Activated naive CD8-positive, alpha-beta T cell treated with anti-CD3 and anti-CD28 coated beads, Interleukin-2, amount 50 U/mL, for 24 hours (primary cell): ENCODE results near the gene LGR6.

ENCODE experiments used
- ATAC-seq: fragments of 150-1000 bp; cut with Tn5 transposase; one replicate; pipeline ENCODE4 v1.10.0; 2021
- DNase-seq: peaks from one replicate; pipeline ENCODE4 v3.0.0; 2021
- H3K27ac Mint-ChIP-seq: one replicate; pipeline ENCODE4 v1.8.0; 2021; ENCODE audit warnings: mild to moderate bottlenecking, mixed read lengths
- H3K27me3 Mint-ChIP-seq: one replicate; pipeline ENCODE4 v1.8.0; 2021; ENCODE audit warnings: mixed read lengths
- H3K36me3 Mint-ChIP-seq: one replicate; pipeline ENCODE4 v1.8.0; 2021; ENCODE audit warnings: low read depth, mixed read lengths
- H3K4me1 Mint-ChIP-seq: one replicate; pipeline ENCODE4 v1.8.0; 2021; ENCODE audit warnings: mixed read lengths
- H3K4me3 Mint-ChIP-seq: one replicate; pipeline ENCODE4 v1.8.0; 2021; ENCODE audit warnings: mild to moderate bottlenecking, moderate library complexity, mixed read lengths
- H3K9me3 Mint-ChIP-seq: one replicate; pipeline ENCODE4 v1.8.0; 2021; ENCODE audit warnings: mixed read lengths

LGR6 gene

DNA sequence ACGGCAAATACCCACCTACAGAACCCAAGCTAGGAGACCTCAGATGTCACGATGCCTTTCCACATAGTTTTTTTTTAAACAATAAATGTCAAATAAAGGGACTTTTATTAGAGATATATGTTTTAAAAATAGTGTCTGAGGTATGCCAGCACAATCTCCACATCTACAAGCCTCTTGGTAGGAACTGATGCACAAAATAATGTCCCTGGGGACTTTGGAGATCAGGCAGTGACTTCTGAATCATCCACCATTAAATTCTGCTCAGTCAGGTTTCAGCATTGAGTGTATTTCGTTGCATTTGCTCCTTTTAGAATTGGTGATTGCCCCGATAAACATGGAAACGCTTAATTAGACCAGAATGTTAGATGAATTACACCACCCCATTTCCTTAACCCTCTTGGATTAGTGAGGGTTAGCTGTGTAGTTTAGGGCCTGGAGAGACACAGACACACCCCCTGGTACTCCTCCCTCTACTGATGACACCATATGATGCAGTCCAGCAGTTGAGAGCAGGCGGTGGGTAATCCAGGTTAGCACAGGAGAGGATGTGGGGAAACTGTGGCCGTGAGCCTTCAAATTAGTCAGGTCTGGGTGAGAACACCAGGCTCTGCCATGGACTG lies 33.6 kb downstream of the LGR6 start:
- H3K27ac Mint-ChIP-seq, result no peak overlapping the region

DNA sequence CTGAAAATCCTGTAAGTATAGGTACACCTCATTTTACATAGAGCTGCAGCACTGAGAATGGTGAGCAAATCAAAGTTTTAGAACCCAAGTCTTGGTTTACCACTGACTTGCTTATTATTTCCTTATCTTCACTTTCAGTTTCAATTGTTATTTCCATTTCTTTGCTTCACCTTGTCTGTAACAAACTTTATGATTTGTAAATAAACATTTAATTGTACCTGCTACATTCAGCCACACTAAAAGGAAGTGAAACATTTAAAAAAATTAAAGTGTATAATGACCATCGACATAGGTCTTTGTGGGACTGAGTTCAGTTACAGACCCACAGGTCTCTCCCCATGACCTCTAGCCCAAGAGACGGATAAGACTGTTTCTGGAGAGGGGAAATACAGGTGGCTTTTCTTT lies 34.4 kb downstream of the LGR6 start:
- Mint-ChIP-seq H3K27ac (no peak overlapping the region), H3K36me3 (no peaks in the 10 kb centered on the region), H3K9me3 (no peaks in the 10 kb centered on the region), H3K4me3 (no peak overlapping the region), H3K27me3 (no peaks in the 10 kb centered on the region), H3K4me1 (peaks cover 20% of the 10 kb centered on the region)
- DNase-seq (no peak), ATAC-seq (no peak)

More for the DNA sequence above, 33.6 kb downstream of the LGR6 start:
- Mint-ChIP-seq H3K27me3 (no peaks in the 10 kb centered on the region), H3K4me3 (no peak overlapping the region), H3K36me3 (no peaks in the 10 kb centered on the region), H3K4me1 (peaks cover 20% of the 10 kb centered on the region), H3K9me3 (no peaks in the 10 kb centered on the region)
- DNase-seq, result no peak
- no peak for ATAC-seq

GRCh38 chr1:202228484-202229122 lies 35.0 kb downstream of the LGR6 start:
- Mint-ChIP-seq H3K9me3 (no peaks in the 10 kb centered on the region), H3K4me3 (no peak overlapping the region), H3K27ac (no peak overlapping the region), H3K4me1 (peaks cover 20% of the 10 kb centered on the region), H3K36me3 (no peaks in the 10 kb centered on the region), H3K27me3 (no peaks in the 10 kb centered on the region)
- peak; percentile 45 for ATAC-seq
- no peak for DNase-seq

- no peak overlapping the region for H3K27ac Mint-ChIP-seq
- ATAC-seq (no peak), DNase-seq (no peak)
- H3K36me3 Mint-ChIP-seq, result no peaks in the 10 kb centered on the region
- no peak overlapping the region for H3K4me3 Mint-ChIP-seq
- no peaks in the 10 kb centered on the region for H3K9me3 Mint-ChIP-seq
- H3K27me3 Mint-ChIP-seq, result no peaks in the 10 kb centered on the region
- peaks cover 20% of the 10 kb centered on the region for H3K4me1 Mint-ChIP-seq
Measured at GRCh38 chr1:202229376-202229775, 35.8 kb downstream of the LGR6 start.

DNA sequence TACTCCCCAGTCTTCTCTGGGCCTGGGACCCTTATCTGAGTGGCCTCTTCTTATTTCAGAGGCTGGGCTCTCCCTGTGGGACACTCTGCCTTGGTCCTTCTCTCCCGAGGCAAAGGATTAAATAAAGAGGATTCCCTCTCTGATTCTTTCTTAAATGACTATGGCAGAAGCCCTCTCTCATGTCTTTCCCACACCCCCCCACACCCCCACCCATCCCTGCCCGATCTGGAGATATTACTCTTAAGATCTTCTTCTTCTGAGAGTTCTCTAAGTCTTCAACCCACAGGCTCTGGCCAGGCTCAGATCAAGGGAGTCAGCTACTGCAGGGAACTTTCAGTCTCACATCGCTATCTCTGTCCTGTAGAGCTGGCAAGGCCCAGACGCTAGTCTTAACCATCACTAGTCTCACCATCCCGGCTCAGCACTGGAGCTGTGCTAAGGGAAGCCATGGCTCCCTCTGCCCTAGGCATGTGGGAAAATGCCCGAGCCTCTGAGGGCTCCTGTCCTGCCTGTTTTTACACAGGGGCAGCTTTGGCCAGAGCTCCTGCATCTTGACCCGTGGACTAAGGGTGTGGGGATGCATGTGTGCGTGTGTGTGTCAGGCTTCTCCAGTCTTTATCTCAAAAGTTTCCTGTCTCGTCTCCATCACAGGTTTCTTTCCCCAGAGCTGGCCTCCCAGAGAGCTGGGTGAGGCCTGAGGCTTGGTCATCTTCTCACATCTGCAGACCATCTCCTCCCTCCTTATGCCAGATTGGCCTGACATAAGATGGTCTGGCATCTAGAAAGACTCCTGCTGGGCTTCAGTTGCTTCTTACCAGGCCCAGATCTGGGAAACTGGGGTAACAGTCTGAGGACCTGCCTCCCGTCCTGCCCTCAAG lies 36.7 kb downstream of the LGR6 start:
- no peak overlapping the region for H3K4me3 Mint-ChIP-seq
- DNase-seq, result no peak
- no peaks in the 10 kb centered on the region for H3K27me3 Mint-ChIP-seq
- peaks cover 20% of the 10 kb centered on the region for H3K4me1 Mint-ChIP-seq
- H3K9me3 Mint-ChIP-seq, result no peaks in the 10 kb centered on the region
- no peak overlapping the region for H3K27ac Mint-ChIP-seq
- ATAC-seq, result no peak
- no peaks in the 10 kb centered on the region for H3K36me3 Mint-ChIP-seq

GRCh38 chr1:202230939-202231645 lies 37.5 kb downstream of the LGR6 start:
- H3K9me3 Mint-ChIP-seq, result no peaks in the 10 kb centered on the region
- DNase-seq (no peak), ATAC-seq (no peak)
- H3K4me1 Mint-ChIP-seq, result peaks cover 20% of the 10 kb centered on the region
- no peak overlapping the region for H3K27ac Mint-ChIP-seq
- H3K4me3 Mint-ChIP-seq, result no peak overlapping the region
- H3K27me3 Mint-ChIP-seq, result no peaks in the 10 kb centered on the region
- H3K36me3 Mint-ChIP-seq, result no peaks in the 10 kb centered on the region

GRCh38 chr1:202233171-202233570 lies 39.6 kb downstream of the LGR6 start:
- DNase-seq (no peak), ATAC-seq (no peak)
- H3K9me3 Mint-ChIP-seq, result no peaks in the 10 kb centered on the region
- peaks cover 13% of the 10 kb centered on the region for H3K4me1 Mint-ChIP-seq
- no peaks in the 10 kb centered on the region for H3K36me3 Mint-ChIP-seq
- peaks cover 12% of the 10 kb centered on the region for H3K27me3 Mint-ChIP-seq
- H3K27ac Mint-ChIP-seq, result no peak overlapping the region
- H3K4me3 Mint-ChIP-seq, result no peak overlapping the region

DNA sequence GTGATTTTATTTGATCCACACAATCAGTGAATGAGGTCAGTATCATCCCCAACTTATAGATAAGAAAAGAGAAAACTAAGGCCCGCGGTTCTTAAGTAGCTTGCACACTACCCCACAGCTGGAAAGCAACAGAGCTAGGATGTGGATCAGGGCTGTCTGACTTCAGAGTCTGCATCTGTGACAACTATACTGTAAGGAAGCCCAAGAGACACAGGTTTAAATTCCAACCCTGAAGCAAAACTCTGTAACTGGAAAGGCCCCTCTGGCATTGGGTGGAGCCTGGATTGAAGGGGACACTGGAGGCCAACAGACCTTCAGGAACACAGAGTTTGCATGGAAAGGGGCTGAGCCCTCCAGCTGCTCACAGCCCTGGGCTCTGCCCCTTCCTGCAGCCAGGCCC lies 40.2 kb downstream of the LGR6 start:
- ATAC-seq (no peak), DNase-seq (no peak)
- Mint-ChIP-seq H3K36me3 (no peaks in the 10 kb centered on the region), H3K27ac (no peak overlapping the region), H3K4me3 (no peak overlapping the region), H3K27me3 (peaks cover 12% of the 10 kb centered on the region), H3K9me3 (no peaks in the 10 kb centered on the region), H3K4me1 (peaks cover 7% of the 10 kb centered on the region)

DNA sequence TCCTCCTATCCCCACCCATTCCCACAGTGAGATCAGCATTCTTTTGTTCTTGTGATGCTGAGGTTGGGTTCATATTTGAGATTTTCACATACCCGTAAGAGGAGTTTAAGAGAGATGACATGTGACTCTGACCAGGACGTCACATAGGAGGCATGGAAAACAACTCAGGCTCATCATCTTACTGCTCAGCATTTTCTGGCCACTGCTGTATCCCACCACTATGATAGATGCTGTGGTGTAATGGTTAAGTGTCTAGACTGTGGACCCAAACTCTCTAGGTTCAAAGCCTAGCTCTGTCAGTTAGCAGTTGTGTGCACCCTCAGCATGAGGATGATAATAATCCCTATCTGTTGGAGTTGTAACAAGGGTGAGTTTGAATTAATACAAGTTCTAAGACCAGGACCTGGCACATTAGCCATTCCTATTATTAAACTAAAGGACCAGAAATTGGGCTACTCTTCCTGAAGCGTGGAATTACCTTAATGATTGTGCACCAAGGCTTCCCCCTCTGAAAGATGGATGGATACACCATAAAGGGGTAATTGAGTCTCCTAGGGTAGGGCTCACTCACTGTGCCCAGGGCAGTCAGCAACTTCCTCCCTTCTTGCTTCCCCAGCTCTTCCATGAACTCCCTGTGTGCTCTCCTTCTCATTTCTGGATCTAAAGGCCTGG lies 40.9 kb downstream of the LGR6 start:
- Mint-ChIP-seq H3K27ac (no peak overlapping the region), H3K4me1 (peaks cover 3% of the 10 kb centered on the region), H3K36me3 (no peaks in the 10 kb centered on the region), H3K27me3 (peaks cover 12% of the 10 kb centered on the region), H3K9me3 (no peaks in the 10 kb centered on the region), H3K4me3 (no peak overlapping the region)
- DNase-seq (no peak), ATAC-seq (no peak)

DNA sequence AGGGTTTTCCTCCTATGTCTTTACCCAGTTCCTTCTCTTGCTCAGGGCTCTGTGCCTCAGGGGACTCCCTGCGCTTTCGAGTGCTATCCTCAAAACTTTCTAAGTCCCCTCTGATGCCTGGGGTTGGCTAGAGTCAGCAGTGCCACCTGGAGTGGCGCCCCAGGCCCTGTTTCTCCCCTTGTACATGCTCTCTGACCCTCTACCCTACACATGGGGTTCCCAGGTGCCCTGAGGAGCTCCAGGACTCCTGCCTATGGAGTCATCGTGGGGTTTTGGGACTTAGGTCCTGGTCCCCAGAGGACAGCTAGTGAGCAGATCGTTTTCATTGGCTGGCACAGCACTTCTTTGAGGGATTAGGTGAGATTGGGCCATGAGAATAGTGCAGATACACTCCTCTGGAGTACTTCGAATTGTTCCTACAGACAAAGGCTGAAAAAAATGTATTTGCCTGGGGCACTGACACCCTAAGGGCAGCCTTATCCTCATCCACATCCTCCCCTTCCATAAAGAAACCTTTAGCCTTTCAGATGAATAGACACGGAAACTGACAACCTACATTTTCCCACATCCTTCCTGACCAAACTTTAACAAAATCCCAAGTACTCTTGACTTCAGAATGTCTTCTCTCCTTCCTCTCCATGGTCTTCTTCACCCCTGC lies 41.5 kb downstream of the LGR6 start:
- Mint-ChIP-seq H3K36me3 (no peaks in the 10 kb centered on the region), H3K27ac (no peak overlapping the region), H3K4me1 (peaks cover 3% of the 10 kb centered on the region), H3K4me3 (no peak overlapping the region), H3K27me3 (peaks cover 12% of the 10 kb centered on the region), H3K9me3 (no peaks in the 10 kb centered on the region)
- ATAC-seq (no peak), DNase-seq (no peak)

DNA sequence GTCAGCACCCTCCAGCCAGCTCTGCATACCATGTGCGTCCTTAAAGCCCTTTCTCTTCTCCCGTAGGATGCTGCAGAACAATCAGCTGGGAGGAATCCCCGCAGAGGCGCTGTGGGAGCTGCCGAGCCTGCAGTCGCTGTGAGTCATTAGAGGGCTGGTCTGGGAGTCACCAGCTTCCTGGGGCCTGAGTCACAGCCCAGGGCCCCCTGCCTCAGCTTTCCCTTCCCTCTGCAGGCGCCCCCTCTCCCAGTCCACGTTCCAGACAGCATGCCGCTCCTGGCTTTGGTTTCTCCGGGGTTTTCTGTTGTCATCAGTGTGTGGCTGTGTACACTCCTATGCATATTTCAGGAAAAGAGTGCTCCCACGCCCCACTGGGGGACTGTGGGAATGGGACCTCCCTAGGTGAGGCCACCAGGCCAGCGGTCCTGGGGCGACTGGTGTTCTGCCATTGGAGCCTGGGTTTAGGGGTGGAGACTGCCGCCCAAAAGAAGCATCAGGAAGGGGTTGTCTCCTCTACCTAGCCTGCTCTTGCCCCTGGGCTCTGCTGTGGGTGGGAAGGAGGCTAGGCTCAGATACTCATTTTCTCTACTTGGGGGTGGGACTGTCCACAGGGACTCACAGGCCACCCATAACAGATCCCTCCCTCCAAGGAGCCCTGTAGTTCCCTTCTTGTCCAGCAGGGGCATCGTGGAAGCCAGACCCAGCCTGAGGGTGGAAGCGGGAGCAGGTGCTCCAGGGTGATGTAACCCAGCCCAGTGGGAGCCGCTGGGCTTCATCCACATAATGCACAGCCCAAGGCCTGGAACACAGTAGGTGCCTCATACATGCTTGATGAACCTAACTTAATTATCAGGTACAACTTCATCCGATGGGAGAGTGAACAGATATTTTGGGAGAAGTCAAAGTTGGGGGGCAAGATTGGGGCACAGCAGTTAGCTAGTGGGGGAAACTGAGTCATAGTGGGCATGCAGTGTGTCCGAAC lies 42.5 kb downstream of the LGR6 start:
- Mint-ChIP-seq H3K27me3 (peaks cover 12% of the 10 kb centered on the region), H3K9me3 (no peaks in the 10 kb centered on the region), H3K4me3 (no peak overlapping the region), H3K4me1 (peaks cover 3% of the 10 kb centered on the region), H3K36me3 (no peaks in the 10 kb centered on the region), H3K27ac (no peak overlapping the region)
- peak; percentile 82 for DNase-seq
- peak; percentile 90 for ATAC-seq

DNA sequence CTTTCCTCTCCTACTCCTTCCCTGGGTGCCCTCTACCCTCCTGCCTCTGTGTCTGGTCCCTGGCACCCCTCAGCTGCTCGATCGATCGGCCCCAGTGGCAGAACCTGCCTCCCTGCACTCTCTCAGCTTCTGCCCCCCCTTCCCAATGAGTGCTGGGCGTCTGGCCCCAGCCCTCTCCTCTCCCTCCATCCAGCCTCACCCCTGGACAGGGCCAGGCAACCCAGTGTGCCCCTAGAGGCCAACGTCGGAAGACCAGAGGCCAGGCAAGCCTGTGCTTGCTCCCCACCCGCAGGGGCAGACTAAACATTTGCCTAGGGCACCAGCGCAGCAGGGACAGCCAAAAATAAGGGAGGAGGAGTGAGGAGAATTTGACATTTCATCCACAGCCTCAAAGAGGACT lies 43.5 kb downstream of the LGR6 start:
- Mint-ChIP-seq H3K27me3 (peaks cover 12% of the 10 kb centered on the region), H3K36me3 (no peaks in the 10 kb centered on the region), H3K27ac (no peak overlapping the region), H3K4me1 (peaks cover 3% of the 10 kb centered on the region), H3K4me3 (no peak overlapping the region), H3K9me3 (no peaks in the 10 kb centered on the region)
- ATAC-seq (peak; percentile 58), DNase-seq (peak; percentile 38)

GRCh38 chr1:202238914-202239313 lies 45.3 kb downstream of the LGR6 start:
- H3K36me3 Mint-ChIP-seq, result no peaks in the 10 kb centered on the region
- no peaks in the 10 kb centered on the region for H3K9me3 Mint-ChIP-seq

More at GRCh38 chr1:202238914-202239313, 45.3 kb downstream of the LGR6 start:
- H3K4me3 Mint-ChIP-seq, result no peak overlapping the region
- no peak overlapping the region for H3K27ac Mint-ChIP-seq
- peaks cover 12% of the 10 kb centered on the region for H3K27me3 Mint-ChIP-seq
- DNase-seq (no peak), ATAC-seq (no peak)
- peaks cover 3% of the 10 kb centered on the region for H3K4me1 Mint-ChIP-seq
